Measurements from ENCODE around the gene GCN1. TPM values are rescaled to one million over a fixed set of nuclear protein-coding genes. Genes with fewer than 3 reads are reported as not detected.

The GCN1 gene
- total RNA-seq, 1 experiment from 2014 or later, result 181 TPM

DNA sequence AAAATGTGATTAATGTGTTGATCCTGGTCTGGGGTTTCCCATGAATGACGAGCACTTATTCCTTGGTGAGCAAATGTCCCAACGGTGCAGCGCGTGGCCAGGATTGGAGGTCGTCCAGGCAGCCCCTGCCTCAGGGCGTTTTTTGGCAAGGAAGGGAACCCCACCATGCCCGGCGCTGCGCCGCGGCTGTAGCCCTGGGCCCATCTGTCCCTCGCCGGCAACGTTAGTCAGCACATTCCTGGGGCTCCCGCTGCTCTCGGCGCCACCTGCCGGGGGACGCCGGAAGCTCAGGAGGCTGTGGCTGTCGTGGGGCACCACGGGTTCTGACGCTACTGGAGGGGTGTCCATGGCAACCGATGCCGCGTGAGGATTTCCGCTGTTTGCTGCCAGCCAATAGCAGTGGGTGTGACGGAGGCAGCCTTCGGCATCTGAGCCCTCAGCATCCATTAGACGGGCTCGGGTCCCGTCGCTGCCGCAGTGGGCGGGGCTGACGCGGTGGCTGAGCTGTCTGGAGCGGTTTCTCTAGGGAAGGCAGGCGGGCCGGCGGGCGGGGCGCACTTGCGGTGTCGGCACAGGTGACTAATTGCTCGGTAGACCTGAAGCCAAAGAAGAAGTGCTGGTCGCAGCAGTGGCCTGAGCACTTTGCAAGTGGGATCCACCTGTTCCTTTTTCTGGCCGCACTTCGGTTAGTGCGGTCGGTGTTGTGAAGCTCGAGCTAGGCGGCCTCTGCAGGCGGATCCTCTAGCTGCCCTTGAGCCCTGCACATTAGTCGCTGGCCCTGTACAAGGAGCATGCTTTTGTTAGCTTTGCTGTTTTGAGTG lies 107.5 kb downstream of the GCN1 start (continued):
- TF ChIP-seq ZNF121 (CRISPR knock-in tag; IDR thresholded peaks at IDR 0.05), result no peak
- TF ChIP-seq ZNF138 (CRISPR knock-in tag; conservative IDR thresholded peaks at IDR 0.05), result no peak
- TF ChIP-seq FOXP1 (CRISPR knock-in tag; IDR thresholded peaks at IDR 0.05; ENCODE audit: borderline replicate concordance), result peak; percentile 51; the same call in 1 of the 2 replicates
- TF ChIP-seq, protein P1, sequence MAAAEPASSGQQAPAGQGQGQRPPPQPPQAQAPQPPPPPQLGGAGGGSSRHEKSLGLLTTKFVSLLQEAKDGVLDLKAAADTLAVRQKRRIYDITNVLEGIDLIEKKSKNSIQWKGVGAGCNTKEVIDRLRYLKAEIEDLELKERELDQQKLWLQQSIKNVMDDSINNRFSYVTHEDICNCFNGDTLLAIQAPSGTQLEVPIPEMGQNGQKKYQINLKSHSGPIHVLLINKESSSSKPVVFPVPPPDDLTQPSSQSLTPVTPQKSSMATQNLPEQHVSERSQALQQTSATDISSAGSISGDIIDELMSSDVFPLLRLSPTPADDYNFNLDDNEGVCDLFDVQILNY (CRISPR knock-in tag; IDR thresholded peaks at IDR 0.05), result 0 out of 2 replicates have a peak, but pooled peaks have one; percentile 39
- TF ChIP-seq, protein P2, sequence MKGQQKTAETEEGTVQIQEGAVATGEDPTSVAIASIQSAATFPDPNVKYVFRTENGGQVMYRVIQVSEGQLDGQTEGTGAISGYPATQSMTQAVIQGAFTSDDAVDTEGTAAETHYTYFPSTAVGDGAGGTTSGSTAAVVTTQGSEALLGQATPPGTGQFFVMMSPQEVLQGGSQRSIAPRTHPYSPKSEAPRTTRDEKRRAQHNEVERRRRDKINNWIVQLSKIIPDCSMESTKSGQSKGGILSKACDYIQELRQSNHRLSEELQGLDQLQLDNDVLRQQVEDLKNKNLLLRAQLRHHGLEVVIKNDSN (CRISPR knock-in tag; IDR thresholded peaks at IDR 0.05), result no peak
- TF ChIP-seq, protein P3, sequence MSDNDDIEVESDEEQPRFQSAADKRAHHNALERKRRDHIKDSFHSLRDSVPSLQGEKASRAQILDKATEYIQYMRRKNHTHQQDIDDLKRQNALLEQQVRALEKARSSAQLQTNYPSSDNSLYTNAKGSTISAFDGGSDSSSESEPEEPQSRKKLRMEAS (CRISPR knock-in tag; IDR thresholded peaks at IDR 0.05), result peak; percentile 84
- TF ChIP-seq, protein P4, sequence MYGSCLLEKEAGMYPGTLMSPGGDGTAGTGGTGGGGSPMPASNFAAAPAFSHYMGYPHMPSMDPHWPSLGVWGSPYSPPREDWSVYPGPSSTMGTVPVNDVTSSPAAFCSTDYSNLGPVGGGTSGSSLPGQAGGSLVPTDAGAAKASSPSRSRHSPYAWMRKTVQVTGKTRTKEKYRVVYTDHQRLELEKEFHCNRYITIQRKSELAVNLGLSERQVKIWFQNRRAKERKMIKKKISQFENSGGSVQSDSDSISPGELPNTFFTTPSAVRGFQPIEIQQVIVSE (CRISPR knock-in tag; IDR thresholded peaks at IDR 0.05; ENCODE audit: borderline replicate concordance), result no peak
- TF ChIP-seq JAZF1 (CRISPR knock-in tag; IDR thresholded peaks at IDR 0.05), result no peak
- TF ChIP-seq, protein P5, sequence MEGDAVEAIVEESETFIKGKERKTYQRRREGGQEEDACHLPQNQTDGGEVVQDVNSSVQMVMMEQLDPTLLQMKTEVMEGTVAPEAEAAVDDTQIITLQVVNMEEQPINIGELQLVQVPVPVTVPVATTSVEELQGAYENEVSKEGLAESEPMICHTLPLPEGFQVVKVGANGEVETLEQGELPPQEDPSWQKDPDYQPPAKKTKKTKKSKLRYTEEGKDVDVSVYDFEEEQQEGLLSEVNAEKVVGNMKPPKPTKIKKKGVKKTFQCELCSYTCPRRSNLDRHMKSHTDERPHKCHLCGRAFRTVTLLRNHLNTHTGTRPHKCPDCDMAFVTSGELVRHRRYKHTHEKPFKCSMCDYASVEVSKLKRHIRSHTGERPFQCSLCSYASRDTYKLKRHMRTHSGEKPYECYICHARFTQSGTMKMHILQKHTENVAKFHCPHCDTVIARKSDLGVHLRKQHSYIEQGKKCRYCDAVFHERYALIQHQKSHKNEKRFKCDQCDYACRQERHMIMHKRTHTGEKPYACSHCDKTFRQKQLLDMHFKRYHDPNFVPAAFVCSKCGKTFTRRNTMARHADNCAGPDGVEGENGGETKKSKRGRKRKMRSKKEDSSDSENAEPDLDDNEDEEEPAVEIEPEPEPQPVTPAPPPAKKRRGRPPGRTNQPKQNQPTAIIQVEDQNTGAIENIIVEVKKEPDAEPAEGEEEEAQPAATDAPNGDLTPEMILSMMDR (IDR thresholded peaks at IDR 0.05), result peak; percentile 82
- no peak for TF ChIP-seq NFATC4 (CRISPR knock-in tag; IDR thresholded peaks at IDR 0.05)
- TF ChIP-seq, protein P6, sequence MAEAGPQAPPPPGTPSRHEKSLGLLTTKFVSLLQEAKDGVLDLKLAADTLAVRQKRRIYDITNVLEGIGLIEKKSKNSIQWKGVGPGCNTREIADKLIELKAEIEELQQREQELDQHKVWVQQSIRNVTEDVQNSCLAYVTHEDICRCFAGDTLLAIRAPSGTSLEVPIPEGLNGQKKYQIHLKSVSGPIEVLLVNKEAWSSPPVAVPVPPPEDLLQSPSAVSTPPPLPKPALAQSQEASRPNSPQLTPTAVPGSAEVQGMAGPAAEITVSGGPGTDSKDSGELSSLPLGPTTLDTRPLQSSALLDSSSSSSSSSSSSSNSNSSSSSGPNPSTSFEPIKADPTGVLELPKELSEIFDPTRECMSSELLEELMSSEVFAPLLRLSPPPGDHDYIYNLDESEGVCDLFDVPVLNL (CRISPR knock-in tag; IDR thresholded peaks at IDR 0.05; ENCODE audit: borderline replicate concordance, low read depth), result no peak

DNA sequence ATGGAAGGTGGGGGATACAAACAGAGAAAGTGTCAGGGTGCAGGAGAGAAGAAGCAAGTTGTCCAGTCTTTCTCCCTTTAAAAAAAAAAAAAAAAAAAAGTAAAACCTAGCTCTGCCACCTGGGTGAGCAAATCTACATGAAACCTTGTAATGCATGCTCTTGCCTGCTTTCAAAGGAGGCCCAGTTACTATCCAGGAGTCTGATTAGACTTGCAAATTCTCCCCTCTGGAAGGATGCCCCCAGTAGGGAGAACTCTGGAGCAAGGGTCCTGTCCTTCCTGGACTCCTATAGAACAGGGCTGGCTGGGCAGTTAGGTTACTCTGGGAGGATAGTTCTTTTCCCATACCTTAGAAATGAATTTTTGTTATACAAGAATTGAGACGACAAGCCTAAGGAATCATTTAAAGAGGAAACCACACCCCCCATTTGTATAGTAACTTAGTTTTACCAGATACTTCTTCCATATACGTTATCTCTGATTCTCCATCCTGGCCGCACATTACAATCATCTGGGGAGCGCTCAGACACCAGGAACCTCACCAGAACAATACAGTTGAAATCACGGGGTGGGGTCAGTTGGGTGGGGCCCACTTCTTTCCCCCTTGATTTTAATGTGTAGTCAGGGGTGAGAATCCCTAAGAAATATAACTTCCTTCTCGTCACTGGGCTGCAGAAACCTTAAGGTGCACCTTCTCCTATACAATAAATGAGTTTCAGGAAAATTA lies 108.4 kb downstream of the GCN1 start:
- Mint-ChIP-seq H3K27me3 (ENCODE audit: low read depth) (no peaks in the 10 kb centered on the region), H3K27ac (peak overlapping the region; percentile 98), H3K4me1 (peaks cover 33% of the 10 kb centered on the region), H3K36me3 (peaks cover 12% of the 10 kb centered on the region), H3K4me3 (peak overlapping the region; percentile 66), H3K9me3 (no peaks in the 10 kb centered on the region)
- ChIA-PET POLR2A (interaction anchor here (0.9 to 1.5 kb wide), 5 partner anchors 22 to 96 kb away, joined by 3 to 23 read pairs (median 4); partner anchors contain the start of gene RAB35), CTCF (interaction anchor here (0.6 to 1.9 kb wide), 22 partner anchors 7 to 216 kb away, joined by 3 to 48 read pairs (median 3); partner anchors contain the start of genes BICDL1, RAB35 and SIRT4)
- TF ChIP-seq, protein P6 (CRISPR knock-in tag; IDR thresholded peaks at IDR 0.05; ENCODE audit: borderline replicate concordance, low read depth), result no peak
- peak; percentile 6 for ATAC-seq
- no peak for DNase-seq (ENCODE audit: low spot score)

DNA sequence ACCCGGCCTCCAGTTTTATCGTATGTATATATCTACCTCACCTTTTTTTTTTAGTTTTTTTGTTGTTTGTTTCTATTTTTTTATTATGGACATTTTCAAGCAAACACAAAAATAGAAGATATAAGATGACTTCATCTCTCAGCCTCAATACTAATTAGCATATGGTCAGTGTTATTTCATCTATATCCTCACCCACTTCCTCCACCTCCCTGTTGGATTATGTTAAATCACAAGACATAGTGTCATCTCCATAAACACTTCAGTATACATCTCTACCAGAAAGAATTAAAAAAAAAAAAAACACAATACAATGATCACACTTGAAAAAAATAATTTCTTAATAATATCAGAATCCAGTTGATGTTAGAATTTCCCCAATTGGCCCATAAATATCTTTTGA lies 112.9 kb downstream of the GCN1 start:
- Mint-ChIP-seq H3K4me3 (no peak overlapping the region), H3K4me1 (peaks cover 28% of the 10 kb centered on the region), H3K36me3 (peaks cover 12% of the 10 kb centered on the region), H3K27me3 (ENCODE audit: low read depth) (no peaks in the 10 kb centered on the region), H3K27ac (no peak overlapping the region), H3K9me3 (no peaks in the 10 kb centered on the region)
- ATAC-seq (no peak), DNase-seq (ENCODE audit: low spot score) (no peak)
- CTCF ChIA-PET, result no interaction called here
- TF ChIP-seq, protein P3 (CRISPR knock-in tag; IDR thresholded peaks at IDR 0.05), result no peak
- TF ChIP-seq FOXJ3 (CRISPR knock-in tag; IDR thresholded peaks at IDR 0.05; ENCODE audit: borderline replicate concordance) (no peak), FOXK1 (CRISPR knock-in tag; IDR thresholded peaks at IDR 0.05) (no peak)
- TF ChIP-seq, protein P7, sequence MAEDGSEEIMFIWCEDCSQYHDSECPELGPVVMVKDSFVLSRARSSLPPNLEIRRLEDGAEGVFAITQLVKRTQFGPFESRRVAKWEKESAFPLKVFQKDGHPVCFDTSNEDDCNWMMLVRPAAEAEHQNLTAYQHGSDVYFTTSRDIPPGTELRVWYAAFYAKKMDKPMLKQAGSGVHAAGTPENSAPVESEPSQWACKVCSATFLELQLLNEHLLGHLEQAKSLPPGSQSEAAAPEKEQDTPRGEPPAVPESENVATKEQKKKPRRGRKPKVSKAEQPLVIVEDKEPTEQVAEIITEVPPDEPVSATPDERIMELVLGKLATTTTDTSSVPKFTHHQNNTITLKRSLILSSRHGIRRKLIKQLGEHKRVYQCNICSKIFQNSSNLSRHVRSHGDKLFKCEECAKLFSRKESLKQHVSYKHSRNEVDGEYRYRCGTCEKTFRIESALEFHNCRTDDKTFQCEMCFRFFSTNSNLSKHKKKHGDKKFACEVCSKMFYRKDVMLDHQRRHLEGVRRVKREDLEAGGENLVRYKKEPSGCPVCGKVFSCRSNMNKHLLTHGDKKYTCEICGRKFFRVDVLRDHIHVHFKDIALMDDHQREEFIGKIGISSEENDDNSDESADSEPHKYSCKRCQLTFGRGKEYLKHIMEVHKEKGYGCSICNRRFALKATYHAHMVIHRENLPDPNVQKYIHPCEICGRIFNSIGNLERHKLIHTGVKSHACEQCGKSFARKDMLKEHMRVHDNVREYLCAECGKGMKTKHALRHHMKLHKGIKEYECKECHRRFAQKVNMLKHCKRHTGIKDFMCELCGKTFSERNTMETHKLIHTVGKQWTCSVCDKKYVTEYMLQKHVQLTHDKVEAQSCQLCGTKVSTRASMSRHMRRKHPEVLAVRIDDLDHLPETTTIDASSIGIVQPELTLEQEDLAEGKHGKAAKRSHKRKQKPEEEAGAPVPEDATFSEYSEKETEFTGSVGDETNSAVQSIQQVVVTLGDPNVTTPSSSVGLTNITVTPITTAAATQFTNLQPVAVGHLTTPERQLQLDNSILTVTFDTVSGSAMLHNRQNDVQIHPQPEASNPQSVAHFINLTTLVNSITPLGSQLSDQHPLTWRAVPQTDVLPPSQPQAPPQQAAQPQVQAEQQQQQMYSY (CRISPR knock-in tag; IDR thresholded peaks at IDR 0.05), result no peak
- POLR2A ChIA-PET, result interaction anchor here (0.6 to 0.7 kb wide), 2 partner anchors 32 to 87 kb away, joined by 4 read pairs; no protein-coding TSS in a partner anchor
